Nephron (organoid): ENCODE data around the gene CAMTA1.

Experiments used
- H3K27ac Mint-ChIP-seq, 3 experiments: 2 replicates each; pipeline ENCODE4 v1.8.0; 2020; ENCODE audit warnings: mixed read lengths in 3 of 3, mild to moderate bottlenecking in 2 of 3, moderate library complexity in 1 of 3
- H3K27me3 Mint-ChIP-seq: 2 replicates; pipeline ENCODE4 v1.8.0; 2021; ENCODE audit warnings: low read depth, mild to moderate bottlenecking, moderate library complexity, mixed read lengths
- H3K36me3 Mint-ChIP-seq: 2 replicates; pipeline ENCODE4 v1.8.0; 2020; ENCODE audit warnings: low read depth, mixed read lengths
- H3K4me1 Mint-ChIP-seq: 2 replicates; pipeline ENCODE4 v1.8.0; 2020; ENCODE audit warnings: mixed read lengths
- H3K4me3 Mint-ChIP-seq, 3 experiments: 2 replicates each; pipeline ENCODE4 v1.8.0; 2020; ENCODE audit warnings: mild to moderate bottlenecking in 3 of 3, mixed read lengths in 3 of 3, moderate library complexity in 2 of 3
- H3K9me3 Mint-ChIP-seq: 2 replicates; pipeline ENCODE4 v1.8.0; 2020; ENCODE audit warnings: mixed read lengths
- TF ChIP-seq, protein P1 (sequence below), 3 experiments: fragments of 200-600 bp; sonication (generic); IDR thresholded peaks; one replicate each; pipeline ENCODE4 v1.5.0; 2021; ENCODE audit warnings: antibody characterized with exemption in 3 of 3; ENCODE audit not compliant: unreplicated experiment in 3 of 3

Gene CAMTA1

DNA sequence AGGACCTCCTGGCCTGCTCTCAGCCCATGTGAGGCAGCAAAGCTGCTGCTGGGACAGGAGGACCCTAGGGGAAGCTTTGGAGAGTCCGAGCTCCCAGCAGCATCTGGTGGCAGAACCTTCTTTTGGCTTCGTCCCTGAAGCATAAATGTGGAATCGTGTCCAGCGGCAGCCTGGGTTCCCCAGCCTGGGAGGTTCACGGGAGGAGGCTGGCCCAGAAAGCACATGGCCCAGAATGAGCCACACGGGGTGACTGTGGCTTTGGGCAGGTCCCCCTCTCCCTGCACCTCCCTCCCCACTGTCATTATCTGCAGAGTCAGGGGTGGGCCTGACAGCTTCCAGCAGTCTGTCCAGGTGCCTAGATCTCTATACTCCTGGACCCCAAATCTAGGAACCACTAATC is 667.8 kb downstream of the CAMTA1 start:
- H3K4me3 Mint-ChIP-seq, result no peak overlapping the region
- H3K4me1 Mint-ChIP-seq, result peaks cover 41% of the 10 kb centered on the region
- H3K36me3 Mint-ChIP-seq, result no peaks in the 10 kb centered on the region
- TF ChIP-seq, protein P1, sequence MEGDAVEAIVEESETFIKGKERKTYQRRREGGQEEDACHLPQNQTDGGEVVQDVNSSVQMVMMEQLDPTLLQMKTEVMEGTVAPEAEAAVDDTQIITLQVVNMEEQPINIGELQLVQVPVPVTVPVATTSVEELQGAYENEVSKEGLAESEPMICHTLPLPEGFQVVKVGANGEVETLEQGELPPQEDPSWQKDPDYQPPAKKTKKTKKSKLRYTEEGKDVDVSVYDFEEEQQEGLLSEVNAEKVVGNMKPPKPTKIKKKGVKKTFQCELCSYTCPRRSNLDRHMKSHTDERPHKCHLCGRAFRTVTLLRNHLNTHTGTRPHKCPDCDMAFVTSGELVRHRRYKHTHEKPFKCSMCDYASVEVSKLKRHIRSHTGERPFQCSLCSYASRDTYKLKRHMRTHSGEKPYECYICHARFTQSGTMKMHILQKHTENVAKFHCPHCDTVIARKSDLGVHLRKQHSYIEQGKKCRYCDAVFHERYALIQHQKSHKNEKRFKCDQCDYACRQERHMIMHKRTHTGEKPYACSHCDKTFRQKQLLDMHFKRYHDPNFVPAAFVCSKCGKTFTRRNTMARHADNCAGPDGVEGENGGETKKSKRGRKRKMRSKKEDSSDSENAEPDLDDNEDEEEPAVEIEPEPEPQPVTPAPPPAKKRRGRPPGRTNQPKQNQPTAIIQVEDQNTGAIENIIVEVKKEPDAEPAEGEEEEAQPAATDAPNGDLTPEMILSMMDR (IDR thresholded peaks at IDR 0.05; ENCODE audit: unreplicated experiment in 3 of 3), result no peak
- H3K9me3 Mint-ChIP-seq, result no peaks in the 10 kb centered on the region
- peaks cover 18% of the 10 kb centered on the region for H3K27me3 Mint-ChIP-seq
- no peak overlapping the region for H3K27ac Mint-ChIP-seq

- TF ChIP-seq, protein P1 (IDR thresholded peaks at IDR 0.05; ENCODE audit: unreplicated experiment in 3 of 3), result peak; percentile 44 to 62 (median 56)
- Mint-ChIP-seq H3K27ac (peak overlapping the region; percentile 70 to 91 (median 79)), H3K9me3 (no peaks in the 10 kb centered on the region), H3K4me1 (peaks cover 43% of the 10 kb centered on the region), H3K27me3 (peaks cover 21% of the 10 kb centered on the region), H3K4me3 (peak overlapping the region in 2 of 3 experiments; percentile 12 to 56), H3K36me3 (no peaks in the 10 kb centered on the region)
Observed at GRCh38 chr1:7454052-7454815, 669.0 kb downstream of the CAMTA1 start.

DNA sequence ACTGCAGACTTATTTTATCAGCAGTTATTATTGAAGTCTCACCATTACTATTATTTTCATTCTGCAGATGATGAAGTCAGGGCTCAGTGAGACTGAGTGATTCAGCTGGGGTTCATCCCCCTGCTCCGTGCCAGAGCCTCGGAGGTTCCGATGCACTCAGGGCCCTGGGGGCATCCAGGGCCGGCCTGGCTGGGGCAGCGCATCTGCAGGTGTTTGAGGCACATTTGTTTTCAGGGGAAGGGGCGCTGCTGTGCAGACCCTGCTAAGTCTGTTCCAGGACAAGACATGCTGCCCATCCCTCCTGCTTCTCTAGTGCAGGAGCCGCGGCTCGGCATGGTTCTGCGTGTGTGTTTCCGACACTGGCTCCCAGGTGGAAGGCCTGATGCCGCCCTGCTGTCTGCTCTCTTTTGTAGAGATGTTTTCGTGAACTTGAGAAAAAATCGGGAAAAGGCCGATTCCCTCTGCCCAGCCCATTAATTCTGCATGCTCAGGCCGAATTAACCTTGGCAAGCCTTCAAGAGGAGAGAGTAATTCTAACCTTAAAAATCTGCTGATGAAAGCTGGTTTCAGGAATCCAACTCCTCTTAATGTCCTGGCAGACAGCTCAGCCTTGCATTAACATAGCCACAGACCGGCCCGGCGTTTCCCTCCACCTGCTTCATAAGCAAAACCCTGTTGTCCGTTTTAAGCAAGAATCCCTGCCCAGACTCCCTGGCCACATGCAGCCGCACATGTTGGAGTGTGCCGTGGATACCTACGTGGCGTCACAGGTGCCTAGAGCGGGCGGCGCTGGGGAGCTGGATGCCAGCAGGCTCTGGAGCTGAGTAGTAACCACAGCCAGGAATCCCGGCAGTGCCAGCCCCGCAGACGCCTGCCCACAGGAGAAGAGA is 669.9 kb downstream of the CAMTA1 start:
- Mint-ChIP-seq H3K9me3 (no peaks in the 10 kb centered on the region), H3K4me3 (peak overlapping the region in 2 of 3 experiments; percentile 34 to 39), H3K36me3 (no peaks in the 10 kb centered on the region), H3K27me3 (peaks cover 21% of the 10 kb centered on the region), H3K4me1 (peaks cover 45% of the 10 kb centered on the region), H3K27ac (peak overlapping the region; percentile 90 to 91 (median 91))
- TF ChIP-seq, protein P1 (IDR thresholded peaks at IDR 0.05; ENCODE audit: unreplicated experiment in 3 of 3), result no peak

- H3K4me1 Mint-ChIP-seq, result peaks cover 53% of the 10 kb centered on the region
Observed at GRCh38 chr1:7455796-7456721, 670.8 kb downstream of the CAMTA1 start.

GRCh38 chr1:7456722-7457082 is 671.4 kb downstream of the CAMTA1 start:
- Mint-ChIP-seq H3K27ac (peak overlapping the region in 2 of 3 experiments; percentile 65 to 90), H3K4me1 (peaks cover 53% of the 10 kb centered on the region), H3K4me3 (no peak overlapping the region), H3K36me3 (no peaks in the 10 kb centered on the region), H3K27me3 (peaks cover 18% of the 10 kb centered on the region), H3K9me3 (no peaks in the 10 kb centered on the region)
- TF ChIP-seq, protein P1 (IDR thresholded peaks at IDR 0.05; ENCODE audit: unreplicated experiment in 3 of 3), result no peak

More at GRCh38 chr1:7455796-7456721, 670.8 kb downstream of the CAMTA1 start:
- Mint-ChIP-seq H3K4me3 (no peak overlapping the region), H3K36me3 (no peaks in the 10 kb centered on the region), H3K27ac (peak overlapping the region; percentile 65 to 91 (median 90)), H3K27me3 (peaks cover 22% of the 10 kb centered on the region), H3K9me3 (no peaks in the 10 kb centered on the region)
- TF ChIP-seq, protein P1 (IDR thresholded peaks at IDR 0.05; ENCODE audit: unreplicated experiment in 3 of 3), result no peak
